ENCODE measurements around the gene DDR1.
A peak's percentile ranks its signal among the peaks of the same experiment; 100 is the strongest.
"Not testable (repeated sequence)": the region's sequence is repeated elsewhere in the genome, so short reads cannot be mapped to it uniquely, and the experiment has no call there.

DDR1 gene

DNA sequence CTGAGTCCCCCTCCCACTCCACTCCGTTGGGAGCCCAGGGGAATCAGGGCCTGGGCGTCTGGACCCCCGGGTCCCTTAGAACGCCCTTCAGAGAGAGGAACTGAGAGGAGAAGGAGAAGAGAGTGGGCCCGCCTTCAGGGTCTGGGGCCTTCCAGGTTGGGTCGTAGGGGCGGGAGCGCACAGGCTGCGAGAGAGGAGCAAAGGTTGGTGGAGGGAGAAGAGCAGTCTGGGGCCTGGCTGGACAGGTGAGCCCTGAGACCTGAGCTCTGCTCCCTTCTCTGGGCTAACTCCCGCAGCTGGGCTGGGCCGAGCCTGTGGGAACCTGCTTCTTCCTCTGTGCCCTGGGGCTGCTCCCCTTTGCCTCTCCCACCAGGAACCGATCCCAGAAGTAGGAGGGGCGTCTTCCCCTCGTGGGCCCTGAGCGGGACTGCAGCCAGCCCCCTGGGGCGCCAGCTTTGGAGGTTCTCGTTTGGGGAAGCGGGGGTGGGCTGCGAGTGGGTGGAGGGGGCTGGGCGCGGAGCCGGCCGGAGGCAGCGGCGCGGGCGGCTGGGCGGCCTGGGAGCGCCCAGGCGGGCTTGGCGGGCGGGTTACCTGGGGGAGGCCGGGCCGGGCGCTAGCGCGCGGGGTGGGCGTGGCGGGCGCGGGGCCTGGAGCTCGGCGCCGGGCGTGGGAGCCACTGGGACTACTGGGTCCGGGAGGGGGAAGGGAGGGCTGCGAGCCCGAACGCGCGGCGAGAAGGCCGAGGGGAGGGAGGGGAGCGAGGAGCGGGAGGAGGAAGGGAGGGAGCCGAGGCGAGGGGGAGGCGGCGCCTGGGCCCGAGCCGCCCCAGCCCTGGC lies at the start of gene DDR1:
DDR1 (plus strand) TSS at position 835 of the 836 bp plus-strand sequence. CDS start 4,211 bp downstream, outside the sequence.
- peak; percentile 51 for DNase-seq

DNA sequence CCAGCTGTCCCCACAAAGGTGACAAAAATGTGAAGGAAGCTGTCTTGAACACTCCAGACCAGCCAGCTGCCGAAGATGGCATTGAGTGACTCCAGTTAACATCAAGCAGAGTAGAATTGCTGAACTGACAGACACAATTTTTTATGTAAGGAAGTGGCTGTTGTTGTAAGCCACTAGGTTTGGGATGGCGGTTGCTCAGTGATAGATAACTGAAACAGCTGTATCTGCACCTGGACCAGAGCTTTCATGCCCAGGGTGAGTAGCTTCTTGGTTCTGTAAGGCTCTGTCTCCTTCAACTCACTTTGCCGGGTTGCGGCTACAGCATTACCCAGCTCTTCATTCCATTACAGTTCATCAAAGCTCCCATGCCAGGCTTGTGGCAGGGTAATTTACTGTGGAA lies 49.7 kb upstream of the DDR1 start:
- DNase-seq, result no peak

DNA sequence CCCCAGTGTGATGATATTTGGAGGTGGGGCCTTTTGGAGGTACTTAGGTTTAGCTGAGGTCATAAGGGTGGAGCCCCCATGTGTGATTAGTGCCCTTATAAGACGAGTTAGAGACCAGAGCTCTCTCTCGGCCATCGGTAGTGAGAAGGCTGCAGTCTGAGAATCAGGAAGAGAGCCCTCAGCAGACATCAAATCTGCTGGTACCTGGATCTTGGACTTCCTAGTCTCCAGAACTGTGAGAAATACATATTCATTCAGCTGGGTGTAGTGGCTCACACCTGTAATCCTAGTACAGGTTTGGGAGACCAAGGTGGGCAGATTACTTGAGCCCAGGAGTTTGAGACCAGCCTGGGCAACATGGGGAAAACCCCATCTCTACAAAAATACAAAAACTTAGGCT lies 48.7 kb upstream of the DDR1 start:
- no peak for DNase-seq

DNA sequence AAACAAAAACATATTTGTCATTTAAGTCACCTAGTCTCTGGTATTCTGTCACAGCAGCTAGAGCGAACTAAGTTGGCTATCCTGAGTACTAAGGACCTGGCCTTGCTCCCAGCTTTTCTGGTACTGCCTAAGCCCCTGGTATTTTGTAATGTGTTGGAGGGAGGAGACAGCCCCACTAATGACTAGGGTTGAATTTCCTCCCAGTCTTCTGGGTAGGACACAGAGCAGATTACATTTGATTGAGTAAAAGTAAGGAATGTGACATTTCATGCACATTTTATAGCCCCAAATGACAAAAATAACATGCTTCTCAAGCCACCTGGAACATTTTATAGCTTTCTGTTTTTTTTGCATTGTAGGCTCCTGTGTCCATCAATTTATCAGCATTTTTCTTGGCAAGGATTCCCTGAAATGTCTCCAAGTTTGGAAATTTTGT lies 47.9 kb upstream of the DDR1 start:
- DNase-seq, result no peak

DNA sequence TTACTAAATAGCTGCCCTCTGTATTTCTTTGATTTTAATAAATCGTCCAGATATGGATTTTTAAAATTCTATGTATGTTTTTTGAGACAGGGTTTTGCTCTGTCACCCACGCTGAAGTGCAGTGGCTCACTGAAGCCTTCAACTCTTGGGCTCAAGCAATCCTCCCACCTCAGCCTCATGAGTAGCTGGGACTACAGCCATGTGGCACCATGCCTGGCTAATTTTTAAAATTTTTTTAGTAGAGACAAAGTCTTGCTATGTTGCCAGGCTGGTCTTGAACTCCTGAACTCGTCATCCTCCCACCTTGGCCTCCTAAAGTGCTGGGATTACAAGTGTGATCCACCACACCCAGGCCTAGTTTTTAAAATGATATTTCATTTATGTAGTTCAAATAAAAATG lies 47.4 kb upstream of the DDR1 start:
- DNase-seq, result no peak

DNA sequence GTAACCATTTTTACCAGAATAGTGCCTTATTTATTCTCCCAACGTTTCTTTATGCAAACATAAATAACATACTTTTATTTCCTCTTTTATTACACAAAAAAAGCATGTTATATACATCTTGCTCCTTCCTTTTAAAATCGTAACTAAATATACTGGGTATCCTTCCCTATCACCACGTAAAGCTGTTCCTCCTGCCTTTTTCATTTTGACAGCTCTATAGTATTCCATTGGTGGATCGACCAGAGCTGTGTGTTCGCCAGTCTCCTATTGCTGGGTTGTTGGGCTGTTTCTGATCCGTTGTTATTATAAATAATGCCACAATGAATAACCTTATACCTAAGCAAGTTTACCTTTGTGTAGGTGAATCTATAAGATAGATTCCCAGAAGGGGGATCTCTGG lies 46.9 kb upstream of the DDR1 start:
- DNase-seq, result no peak

DNA sequence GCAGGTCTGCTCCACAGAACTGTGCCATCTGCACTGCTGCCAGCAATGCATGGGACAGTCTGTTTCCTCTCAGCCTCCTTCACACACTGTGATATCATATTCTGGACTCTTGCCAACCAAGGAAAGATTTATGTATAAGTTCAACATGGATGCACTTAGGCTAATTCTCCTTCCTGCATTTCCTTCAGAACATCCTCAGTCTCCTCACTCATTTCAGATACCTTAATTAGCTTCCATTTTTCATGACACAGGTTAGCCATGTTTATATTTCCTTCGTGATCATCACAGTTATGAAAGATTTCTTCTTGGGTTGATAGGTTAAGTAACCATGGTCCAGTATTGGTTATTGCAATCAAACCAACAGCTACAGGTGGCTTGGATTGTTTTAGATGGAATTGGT lies 46.4 kb upstream of the DDR1 start:
- no peak for DNase-seq

DNA sequence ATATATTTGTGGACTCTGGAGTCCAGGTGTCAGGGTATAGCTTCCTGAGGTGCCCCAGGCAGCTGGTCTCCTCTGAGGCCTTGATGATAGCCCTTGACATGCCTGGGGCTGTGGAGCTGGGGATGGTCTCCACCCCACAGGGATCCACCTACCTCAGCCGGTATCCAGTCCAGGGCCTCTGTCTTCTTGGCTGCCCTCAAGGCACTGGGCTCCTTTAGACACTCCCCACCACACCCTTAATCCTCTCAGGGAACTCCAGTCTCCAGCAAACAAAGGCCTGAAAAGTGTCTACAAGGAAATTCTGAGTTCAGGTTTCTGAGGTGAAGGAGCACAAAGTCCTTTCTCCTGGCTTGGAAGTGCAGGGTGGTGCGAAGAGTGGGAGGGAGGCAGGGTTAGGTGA lies 44.6 kb upstream of the DDR1 start:
- no peak for DNase-seq

DNA sequence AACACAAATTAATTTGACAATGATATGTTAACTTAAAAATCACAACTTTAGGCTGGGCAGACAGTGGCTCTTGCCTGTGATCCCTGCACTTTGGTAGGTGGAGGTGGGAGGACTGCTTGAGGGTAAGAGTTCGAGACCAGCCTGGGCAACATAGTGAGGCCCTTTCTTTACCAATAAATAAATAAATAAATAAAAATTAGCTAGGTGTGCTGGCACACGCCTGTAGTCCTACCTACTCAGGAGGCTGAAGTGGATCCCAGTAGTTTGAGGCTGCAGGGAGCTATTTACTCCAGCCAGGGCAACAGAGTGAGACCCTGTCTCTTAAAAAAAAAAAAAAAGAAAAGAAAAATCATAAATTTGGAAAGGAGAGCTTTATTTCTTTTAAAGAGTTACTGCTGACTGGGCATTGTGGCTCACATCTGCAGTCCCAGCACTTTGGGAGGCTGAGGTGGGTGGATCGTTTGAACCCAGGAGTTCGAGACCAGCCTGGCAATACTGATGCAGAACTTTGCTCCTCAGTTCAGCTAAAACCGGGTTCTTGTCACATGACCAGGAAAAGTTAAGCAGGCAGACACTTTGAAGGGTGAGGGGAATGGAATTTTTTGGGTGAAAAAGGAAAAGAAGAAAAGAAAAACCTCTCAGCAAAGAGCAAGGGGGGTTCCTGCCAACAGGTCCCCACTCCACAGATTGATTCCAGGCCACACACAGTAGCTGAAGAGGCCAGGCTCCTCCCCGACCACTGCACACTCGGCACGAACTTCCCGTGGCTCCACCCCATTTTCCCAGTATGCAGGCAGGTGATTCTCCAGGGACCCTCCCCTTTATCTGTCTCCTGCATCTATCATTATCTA lies 44.0 kb upstream of the DDR1 start:
- DNase-seq, result no peak

DNA sequence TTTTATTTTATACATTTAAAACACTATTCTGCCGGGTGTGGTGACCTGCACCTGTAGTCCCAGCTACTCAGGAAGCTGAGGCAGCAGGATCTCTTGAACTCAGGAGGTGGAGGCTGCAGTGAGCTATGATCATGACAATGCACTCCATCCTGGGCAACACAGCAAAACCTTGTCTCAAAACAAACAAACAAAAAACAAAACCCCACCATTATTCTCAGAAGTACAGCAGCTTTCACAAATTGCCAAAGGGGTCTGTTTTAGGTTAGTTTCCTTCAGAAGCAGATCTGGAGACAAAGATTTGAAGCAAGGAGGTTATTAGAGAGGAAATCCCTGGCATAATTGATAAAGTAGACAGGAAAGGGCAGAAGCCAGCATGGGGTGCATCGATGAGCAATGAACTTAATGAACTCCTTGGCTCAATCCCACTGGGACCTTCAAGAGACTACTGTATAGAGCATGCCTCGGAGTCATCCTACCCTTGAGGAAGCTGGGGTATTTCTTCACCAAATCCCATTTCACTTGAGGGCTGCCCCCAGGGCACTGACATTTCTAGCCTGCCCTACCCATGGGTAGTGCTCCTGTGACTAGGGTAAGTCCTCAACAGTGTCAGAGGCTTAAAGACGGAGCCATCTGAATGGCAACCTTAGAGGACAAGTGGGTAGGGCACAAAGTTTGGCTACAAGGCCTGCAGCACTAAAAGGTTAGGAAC lies 43.2 kb upstream of the DDR1 start:
- DNase-seq, result no peak

DNA sequence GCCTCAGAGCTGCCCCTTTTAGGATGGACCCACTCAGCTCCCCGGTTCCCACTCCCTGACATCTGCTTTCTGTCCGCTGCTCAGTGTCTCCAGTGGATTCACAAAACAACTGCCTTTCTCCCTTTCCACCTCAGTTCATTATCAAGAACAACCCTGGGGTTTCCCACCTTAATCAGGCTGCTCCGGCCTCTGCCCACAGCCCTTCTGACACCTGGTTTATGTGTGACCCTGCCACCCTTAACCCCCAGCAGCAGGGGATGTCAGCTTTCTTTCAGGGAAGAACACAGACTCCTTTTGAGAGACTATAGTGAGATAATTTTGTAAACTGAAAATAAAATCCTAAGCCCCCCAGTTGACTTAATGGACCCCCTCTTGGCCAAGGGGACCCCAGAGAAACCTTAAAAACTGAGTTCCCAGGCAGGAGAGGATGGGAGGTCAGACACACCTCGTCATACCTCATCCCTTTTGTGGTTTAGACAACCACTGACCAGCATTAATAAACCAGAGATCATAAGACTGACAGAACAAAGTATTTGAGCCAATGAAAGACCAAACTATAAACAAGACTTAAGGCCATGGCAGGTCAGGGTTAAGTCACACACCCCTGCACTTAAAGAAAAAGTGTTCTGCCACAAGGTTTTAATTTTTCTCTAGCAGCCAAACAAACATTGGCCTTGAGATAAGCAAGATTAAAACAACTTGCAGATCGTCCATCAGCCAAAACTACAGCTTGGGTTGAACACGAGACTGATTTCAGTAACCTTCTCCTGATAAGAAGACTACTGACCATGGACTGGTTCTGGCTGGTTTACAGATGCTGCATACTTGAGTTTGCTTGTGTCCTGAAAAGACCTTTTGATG lies 42.4 kb upstream of the DDR1 start:
- no peak for DNase-seq

DNA sequence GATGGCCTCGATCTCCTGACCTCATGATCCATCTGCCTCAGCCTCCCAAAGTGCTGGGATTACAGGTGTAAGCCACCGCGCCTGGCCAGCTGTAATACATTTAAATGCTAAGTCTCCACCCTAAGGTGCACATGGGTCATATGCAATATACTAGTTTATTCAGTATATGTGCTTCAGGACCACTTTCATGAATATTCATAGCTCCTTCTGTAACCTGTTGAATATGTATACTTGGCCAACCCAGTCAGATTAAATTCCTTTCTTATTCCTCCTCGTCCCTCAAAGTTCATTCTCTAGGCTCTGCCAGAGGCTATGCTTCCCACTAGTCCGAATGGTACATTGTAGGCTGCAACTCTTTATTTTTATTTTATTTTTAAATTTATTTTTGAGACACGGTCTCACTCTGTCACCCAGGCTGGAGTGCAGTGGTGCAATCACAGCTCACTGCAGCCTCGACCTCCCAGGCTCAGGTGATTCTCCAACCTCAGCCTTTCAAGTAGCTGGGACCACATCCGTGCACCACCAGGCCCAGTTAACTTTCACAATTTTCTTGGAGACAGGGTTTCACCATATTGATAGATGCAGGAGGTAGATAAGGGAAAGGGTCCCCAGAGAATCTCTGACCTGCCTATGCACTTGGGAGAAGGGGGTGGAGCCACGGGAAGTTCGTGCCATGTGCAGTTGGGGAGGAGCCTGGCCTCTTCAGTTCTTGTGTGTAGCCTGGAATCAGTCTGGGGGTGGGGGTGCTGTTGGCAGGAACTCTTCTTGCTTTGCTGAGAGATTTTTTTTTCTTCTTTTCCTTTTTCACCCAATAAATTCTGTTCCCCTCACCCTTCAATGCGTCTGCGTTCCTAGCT lies 41.3 kb upstream of the DDR1 start:
- DNase-seq, result no peak

DNA sequence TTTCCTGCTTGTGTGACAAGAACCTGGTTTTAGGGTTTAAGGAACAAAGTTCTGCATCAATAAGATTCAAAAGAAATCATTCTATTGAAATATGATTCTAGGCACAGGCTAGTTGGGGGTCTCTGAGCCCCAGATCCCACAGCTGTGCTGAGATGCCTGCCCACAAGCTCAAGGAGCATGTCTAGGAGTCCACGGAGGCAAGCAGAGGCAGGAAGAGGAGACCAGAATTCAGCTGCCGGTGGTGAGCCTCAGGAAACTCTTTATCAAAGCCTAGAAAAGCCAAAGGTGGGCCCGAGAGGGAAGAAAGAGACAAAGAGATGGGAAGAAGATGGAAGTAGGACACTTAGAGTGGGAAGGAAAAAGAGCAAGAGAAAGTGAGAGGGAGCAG lies 40.7 kb upstream of the DDR1 start:
- no peak for DNase-seq

DNA sequence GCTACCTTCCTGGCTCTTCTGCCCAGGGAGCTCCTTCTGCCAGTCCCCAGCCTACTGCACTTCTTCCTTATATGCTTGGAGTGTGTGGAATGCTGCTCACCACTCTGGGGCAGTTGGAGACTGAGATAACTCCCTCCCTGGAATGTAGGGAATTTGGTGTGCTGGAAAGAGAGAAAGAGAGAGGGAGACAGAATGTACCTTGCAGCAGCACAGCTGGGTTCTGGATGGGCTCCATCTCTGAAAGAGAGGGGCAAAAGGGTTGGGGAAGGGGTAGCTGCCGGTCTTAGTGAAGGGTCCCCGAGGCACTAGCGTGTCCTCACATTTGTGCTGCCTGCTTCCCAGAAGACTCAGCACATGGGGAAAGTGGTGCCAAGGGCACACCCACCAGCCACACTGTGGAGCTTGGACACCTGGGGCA lies 40.2 kb upstream of the DDR1 start:
- no peak for DNase-seq

DNA sequence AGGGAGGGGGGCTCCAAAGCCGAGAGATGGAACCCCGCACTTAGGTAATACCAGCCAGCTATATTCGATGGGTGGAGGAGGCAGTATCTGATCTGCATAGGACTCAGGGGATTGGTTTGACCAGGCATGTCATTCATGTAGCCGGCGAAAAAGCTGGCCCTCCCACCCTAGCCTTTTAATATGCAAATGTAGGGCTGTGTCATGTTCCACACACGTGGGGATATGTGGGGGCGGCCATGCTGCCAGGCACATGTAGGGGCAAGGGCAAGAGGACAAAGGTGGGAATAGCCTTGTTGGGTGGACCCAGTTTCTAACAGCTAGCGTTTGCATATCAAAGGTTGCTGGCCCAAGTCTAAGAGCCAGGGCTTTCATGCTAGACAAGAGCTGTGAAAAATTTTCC lies 39.1 kb upstream of the DDR1 start:
- no peak for DNase-seq

DNA sequence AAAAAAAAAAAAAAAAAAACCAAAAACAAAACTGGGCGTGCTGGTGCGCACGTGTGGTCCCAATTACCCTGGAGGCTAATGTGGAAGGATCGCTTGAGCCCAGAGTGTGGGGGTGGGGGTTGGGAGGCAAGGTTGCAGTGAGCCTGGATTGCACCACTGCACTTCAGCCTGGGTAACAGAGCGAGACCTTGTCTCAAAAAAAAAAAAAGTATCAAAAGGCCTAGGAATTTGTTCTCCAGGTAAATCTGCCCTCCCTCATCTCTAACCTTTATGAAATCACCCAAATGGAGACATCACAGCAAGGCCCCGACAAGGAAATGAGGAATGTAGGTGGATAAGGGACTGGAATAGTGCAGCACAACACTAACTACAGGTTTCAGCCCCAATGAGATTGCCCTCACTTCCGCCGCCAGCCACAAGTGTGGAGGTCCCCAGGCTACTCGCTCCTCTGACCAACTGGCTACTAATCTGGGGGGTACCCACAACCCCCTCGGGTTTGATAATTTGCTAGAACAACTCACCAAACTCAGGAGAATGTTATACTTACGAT lies 36.8 kb upstream of the DDR1 start:
- no peak for DNase-seq

DNA sequence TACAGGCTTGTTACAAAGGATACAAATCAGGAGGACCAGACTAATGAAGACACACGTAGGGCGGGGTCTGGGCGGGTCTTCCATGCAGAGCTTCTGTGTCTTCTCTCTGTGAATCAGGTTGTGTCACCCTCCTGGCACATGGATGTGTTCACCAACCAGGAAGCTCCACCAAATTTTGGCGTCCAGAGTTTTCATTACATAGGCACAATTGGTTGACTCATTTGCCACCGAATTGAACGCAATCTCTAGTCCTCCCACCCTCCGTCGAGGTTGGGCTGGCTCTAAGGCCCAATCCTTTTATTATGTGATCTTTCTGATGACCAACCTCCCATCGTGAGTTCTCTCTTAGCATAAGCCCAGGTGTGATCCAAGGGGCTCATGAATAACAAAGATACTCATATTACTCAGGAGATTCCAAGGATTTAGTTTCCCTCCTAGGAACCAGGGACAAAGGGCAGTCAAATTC lies 36.3 kb upstream of the DDR1 start:
- DNase-seq, result no peak

DNA sequence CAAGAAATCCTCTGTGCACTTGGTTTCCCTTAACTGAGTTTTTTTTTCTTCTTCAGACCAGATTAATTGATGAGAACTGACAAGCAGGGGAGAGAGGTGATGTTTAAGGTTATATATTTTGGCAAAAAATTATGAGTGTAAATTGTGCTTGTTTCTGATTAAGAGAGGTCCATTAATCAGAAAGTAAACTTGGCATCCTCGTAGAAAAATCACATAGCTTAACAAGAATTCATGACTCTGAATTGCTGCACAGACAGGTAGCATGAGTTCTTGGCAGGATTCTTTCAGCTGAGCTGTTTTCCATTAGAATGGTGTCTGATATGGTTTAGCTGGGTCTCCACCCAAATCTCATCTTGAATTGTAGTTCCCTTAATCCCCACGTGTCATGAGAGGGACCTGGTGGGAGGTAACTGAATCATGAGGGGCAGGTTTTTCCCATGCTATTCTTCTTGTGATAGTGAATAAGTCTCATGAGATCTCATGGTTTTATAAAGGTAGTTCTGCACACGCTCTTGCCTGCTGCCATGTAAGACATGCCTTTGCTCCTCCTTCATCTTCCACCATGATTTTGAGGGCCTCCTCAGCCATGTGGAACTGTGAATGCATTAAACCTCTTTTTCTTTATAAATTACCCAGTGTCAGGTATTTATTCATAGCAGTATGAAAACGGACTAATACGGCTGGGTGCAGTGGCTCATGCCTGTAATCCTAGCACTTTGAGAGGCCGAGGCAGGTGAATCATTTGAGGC lies 34.2 kb upstream of the DDR1 start:
- DNase-seq, result no peak

DNA sequence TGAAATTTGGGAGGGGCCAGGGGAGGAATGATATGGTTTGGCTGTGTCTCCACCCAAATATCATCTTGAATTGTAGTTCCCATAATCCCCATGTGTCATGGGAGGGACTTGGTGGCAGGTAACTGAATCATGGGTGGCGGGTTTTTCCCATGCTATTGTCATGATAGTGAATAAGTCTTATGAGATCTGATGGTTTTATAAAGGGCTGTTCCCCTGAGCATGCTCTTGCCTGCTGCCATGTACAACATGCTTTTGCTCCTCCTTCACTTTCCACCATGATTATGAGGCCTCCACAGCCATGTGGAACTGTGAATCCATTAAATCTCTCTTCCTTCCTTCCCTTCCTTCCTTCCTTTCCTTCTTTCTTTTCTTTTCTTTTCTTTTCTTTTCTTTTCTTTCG lies 31.9 kb upstream of the DDR1 start:
- DNase-seq, result not testable (repeated sequence)

All from NCI-H1048 (cell line).